Neural crest cell (in vitro differentiated cells): ENCODE results near the gene CYP24A1. TPM values are rescaled to one million over a fixed set of nuclear protein-coding genes. Genes with fewer than 3 reads are reported as not detected.

Source experiments
- DNase-seq: peaks from one replicate; pipeline ENCODE4 v3.0.0; 2021; ENCODE audit warnings: low read depth, mixed read lengths, low spot score
- H3K27ac Mint-ChIP-seq: one replicate; pipeline ENCODE4 v1.8.0; 2021; ENCODE audit warnings: mild to moderate bottlenecking, mixed read lengths; ENCODE audit not compliant: unreplicated experiment
- H3K27me3 Mint-ChIP-seq: 2 replicates; pipeline ENCODE4 v1.8.0; 2021; ENCODE audit warnings: low read depth, mild to moderate bottlenecking, mixed read lengths
- H3K36me3 Mint-ChIP-seq: 2 replicates; pipeline ENCODE4 v1.8.0; 2021; ENCODE audit warnings: low read depth, mild to moderate bottlenecking, mixed read lengths
- H3K4me1 Mint-ChIP-seq: 2 replicates; pipeline ENCODE4 v1.8.0; 2021; ENCODE audit warnings: mixed read lengths
- H3K4me3 Mint-ChIP-seq: one replicate; pipeline ENCODE4 v1.8.0; 2021; ENCODE audit warnings: mild to moderate bottlenecking, mixed read lengths
- H3K9me3 Mint-ChIP-seq: 2 replicates; pipeline ENCODE4 v1.8.0; 2021; ENCODE audit warnings: mixed read lengths
- total RNA-seq: library from RNA; stranded (reverse); gene quantifications from 2 replicates; pipeline ENCODE4 v1.2.1, GENCODE V29; 2021
- TF ChIP-seq, protein P1 (sequence below): fragments of 200-600 bp; sonication (generic); conservative IDR thresholded peaks from 2 replicates; pipeline ENCODE4 v1.5.0; 2021; ENCODE audit warnings: antibody characterized with exemption, mild to moderate bottlenecking

Gene CYP24A1
- total RNA-seq, 1 donor from 2014 or later: 0.93 TPM

GRCh38 chr20:54140067-54140466, 33.7 kb downstream of the CYP24A1 start:
- Mint-ChIP-seq H3K4me3 (no peak overlapping the region), H3K9me3 (peaks cover 3% of the 10 kb centered on the region), H3K36me3 (no peaks in the 10 kb centered on the region), H3K27me3 (no peaks in the 10 kb centered on the region), H3K4me1 (no peaks in the 10 kb centered on the region), H3K27ac (no peak overlapping the region)
- TF ChIP-seq, protein P1, sequence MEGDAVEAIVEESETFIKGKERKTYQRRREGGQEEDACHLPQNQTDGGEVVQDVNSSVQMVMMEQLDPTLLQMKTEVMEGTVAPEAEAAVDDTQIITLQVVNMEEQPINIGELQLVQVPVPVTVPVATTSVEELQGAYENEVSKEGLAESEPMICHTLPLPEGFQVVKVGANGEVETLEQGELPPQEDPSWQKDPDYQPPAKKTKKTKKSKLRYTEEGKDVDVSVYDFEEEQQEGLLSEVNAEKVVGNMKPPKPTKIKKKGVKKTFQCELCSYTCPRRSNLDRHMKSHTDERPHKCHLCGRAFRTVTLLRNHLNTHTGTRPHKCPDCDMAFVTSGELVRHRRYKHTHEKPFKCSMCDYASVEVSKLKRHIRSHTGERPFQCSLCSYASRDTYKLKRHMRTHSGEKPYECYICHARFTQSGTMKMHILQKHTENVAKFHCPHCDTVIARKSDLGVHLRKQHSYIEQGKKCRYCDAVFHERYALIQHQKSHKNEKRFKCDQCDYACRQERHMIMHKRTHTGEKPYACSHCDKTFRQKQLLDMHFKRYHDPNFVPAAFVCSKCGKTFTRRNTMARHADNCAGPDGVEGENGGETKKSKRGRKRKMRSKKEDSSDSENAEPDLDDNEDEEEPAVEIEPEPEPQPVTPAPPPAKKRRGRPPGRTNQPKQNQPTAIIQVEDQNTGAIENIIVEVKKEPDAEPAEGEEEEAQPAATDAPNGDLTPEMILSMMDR: no peak
- DNase-seq: no peak

GRCh38 chr20:54139188-54139587, 34.6 kb downstream of the CYP24A1 start:
- Mint-ChIP-seq H3K9me3 (peaks cover 3% of the 10 kb centered on the region), H3K4me1 (no peaks in the 10 kb centered on the region), H3K36me3 (no peaks in the 10 kb centered on the region), H3K27ac (no peak overlapping the region), H3K27me3 (no peaks in the 10 kb centered on the region), H3K4me3 (no peak overlapping the region)
- TF ChIP-seq, protein P1: no peak
- DNase-seq: no peak

DNA sequence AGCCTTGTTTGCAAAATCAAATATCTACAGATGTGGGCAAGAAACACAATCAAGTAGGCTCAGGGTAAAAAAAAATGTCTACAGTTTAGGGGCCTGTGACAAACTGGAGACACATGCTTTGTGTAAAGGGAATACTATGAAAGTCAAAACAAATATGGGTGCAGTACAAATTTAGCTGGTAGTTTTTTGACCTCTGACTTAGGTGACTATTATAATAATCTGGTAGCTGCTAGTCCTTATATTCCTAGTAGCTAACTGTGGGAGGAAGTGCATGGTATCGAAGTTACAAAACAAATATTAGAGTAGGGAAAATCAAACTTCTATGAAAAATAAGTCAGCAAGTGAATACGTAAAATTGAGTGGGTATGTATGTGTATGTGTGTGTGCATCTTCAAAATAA, 35.4 kb downstream of the CYP24A1 start:
- no peak for DNase-seq
- H3K27ac Mint-ChIP-seq: no peak overlapping the region
- no peaks in the 10 kb centered on the region for H3K36me3 Mint-ChIP-seq
- H3K27me3 Mint-ChIP-seq: no peaks in the 10 kb centered on the region
- H3K9me3 Mint-ChIP-seq: peaks cover 3% of the 10 kb centered on the region
- H3K4me3 Mint-ChIP-seq: no peak overlapping the region
- TF ChIP-seq, protein P1: no peak
- H3K4me1 Mint-ChIP-seq: no peaks in the 10 kb centered on the region

- TF ChIP-seq, protein P1: no peak
- H3K9me3 Mint-ChIP-seq: peaks cover 3% of the 10 kb centered on the region
- peaks cover 1% of the 10 kb centered on the region for H3K4me1 Mint-ChIP-seq
- no peak overlapping the region for H3K27ac Mint-ChIP-seq
- H3K4me3 Mint-ChIP-seq: no peak overlapping the region
- H3K27me3 Mint-ChIP-seq: no peaks in the 10 kb centered on the region
- no peak for DNase-seq
- H3K36me3 Mint-ChIP-seq: no peaks in the 10 kb centered on the region
Observed at GRCh38 chr20:54137115-54137514, 36.7 kb downstream of the CYP24A1 start.

DNA sequence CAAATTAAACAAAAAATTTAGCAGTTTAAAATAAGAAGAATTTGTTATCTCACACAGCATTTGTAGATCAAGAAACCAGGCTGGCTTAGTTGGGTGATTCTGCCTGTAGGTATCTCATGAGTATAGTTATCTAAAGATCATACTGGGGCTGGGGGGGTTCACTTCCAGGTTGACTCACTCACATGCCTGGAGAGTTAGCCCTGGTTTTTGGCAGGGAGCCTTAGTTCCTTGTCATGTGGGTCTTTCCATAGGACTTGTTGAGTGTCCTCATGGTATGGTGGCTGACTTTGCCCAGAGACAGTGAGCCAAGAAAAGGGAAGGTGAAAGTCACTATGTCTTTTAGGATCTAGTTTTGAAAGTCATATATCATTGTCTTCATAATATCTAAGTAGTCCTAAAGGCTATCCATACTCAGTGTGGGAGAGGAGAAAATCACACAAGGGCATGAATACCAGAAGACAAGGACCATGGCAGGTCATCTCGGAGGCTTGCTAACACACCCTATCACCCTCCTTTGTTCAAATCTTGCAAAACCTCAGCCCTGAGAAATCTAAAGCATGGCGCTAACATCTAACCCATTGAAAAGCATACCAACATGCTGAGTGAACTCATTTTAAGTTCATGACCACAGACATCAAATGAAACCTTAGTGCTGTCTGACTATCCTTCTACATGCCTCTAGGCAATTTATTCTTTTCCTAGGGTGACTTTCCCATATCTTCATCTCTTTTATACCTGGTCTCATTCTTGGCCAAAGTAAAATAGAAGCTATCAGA, 39.2 kb downstream of the CYP24A1 start:
- TF ChIP-seq, protein P1: no peak
- Mint-ChIP-seq H3K9me3 (peaks cover 1% of the 10 kb centered on the region), H3K4me3 (no peak overlapping the region)

More for the DNA sequence above, 39.2 kb downstream of the CYP24A1 start:
- no peaks in the 10 kb centered on the region for H3K36me3 Mint-ChIP-seq
- no peaks in the 10 kb centered on the region for H3K27me3 Mint-ChIP-seq
- no peak for DNase-seq
- no peak overlapping the region for H3K27ac Mint-ChIP-seq
- H3K4me1 Mint-ChIP-seq: peaks cover 4% of the 10 kb centered on the region
